AG10803 (cell line): ENCODE measurements around the gene GPX2.

ENCODE experiments used
- DNase-seq: peaks from one replicate; pipeline ENCODE4 v3.0.0; 2010; ENCODE audit warnings: low read depth
- H3K4me3 ChIP-seq: 2 replicates; pipeline ENCODE4 v1.5.1; 2011; ENCODE audit warnings: mild to moderate bottlenecking, low read length, control low read depth
- CTCF ChIP-seq: conservative IDR thresholded peaks from 2 replicates; pipeline ENCODE4 v1.5.1; 2011; ENCODE audit warnings: mild to moderate bottlenecking, low read length, control low read depth, inconsistent platforms

The GPX2 gene

DNA sequence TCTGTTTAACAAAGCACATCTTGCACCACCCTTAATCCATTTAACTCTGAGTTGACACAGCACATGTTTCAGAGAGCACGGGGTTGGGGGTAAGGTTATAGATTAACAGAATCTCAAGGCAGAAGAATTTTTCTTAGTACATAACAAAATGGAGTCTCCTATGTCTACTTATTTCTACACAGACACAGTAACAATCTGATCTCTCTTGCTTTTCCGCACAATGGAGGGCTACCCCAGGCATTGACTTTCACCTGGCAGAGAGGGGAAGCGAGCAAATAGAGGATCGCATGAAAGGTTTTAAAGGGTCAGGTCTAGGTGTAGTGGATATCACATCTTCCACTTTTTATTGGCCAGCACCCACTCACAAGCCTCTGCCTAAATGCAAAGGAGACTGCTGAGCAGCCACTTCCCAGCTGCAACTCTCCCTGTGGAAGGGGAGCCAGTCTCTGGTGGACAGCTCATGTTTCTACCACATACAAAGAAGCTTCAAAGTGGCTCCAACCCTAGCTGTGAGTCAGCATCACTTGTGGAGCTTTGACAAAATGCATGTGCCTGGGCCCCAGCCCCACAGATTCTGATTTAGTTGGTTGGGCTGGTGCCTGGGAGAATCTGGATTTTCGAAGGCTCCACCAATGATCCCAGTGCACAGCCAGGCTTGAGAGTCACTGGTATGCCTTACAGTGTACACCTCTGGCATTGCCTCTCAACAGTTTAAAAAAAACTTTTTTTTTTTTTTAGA is 37.0 kb upstream of the GPX2 start:
- no peak overlapping the region for H3K4me3 ChIP-seq
- peak; percentile 34 for DNase-seq
- TF ChIP-seq CTCF: no peak

GRCh38 chr14:64974563-64974962 is 32.0 kb upstream of the GPX2 start:
- DNase-seq: no peak
- H3K4me3 ChIP-seq: no peak overlapping the region
- TF ChIP-seq CTCF: no peak

DNA sequence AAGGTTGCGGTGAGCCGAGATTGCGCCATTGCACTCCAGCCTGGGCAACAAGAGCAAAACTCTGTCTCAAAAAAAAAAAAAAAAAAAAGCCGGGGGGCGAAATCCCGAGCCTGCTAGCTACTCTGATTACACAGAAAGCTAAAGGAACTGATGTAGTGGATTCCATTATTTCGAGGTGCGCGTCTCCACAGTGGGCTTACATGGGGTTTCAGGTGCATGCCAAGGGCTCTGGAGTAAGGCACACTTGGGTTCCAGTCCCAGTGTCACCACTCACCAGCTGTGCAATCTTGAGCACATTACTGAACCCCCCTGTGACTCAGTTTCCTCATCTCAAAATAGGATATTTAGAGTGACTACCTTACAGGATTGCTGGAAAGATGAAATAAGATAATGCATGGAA is 31.3 kb upstream of the GPX2 start:
- H3K4me3 ChIP-seq: no peak overlapping the region
- DNase-seq: no peak
- TF ChIP-seq CTCF: no peak

- 0 out of 2 replicates have a peak overlapping the region, but pooled peaks have one; percentile 7 for H3K4me3 ChIP-seq
- TF ChIP-seq CTCF: no peak
- DNase-seq: no peak
Observed at GRCh38 chr14:64973026-64973442, 30.5 kb upstream of the GPX2 start.

GRCh38 chr14:64971943-64972791 is 29.6 kb upstream of the GPX2 start, which contains the start of gene RAB15:
Gene RAB15 (minus strand): TSS chr14:64972336. CDS start chr14:64972076, 260 bp downstream.
- peak within 1 kb of the TSS; percentile 71 for H3K4me3 ChIP-seq
- TF ChIP-seq CTCF: no peak
- DNase-seq: peak; percentile 22

- DNase-seq: no peak
- H3K4me3 ChIP-seq: peak overlapping the region; percentile 71
- TF ChIP-seq CTCF: no peak
Observed at GRCh38 chr14:64971491-64971942, 29.0 kb upstream of the GPX2 start.
